Left kidney (tissue), 8 donors: ENCODE data around the gene OR2V2. TPM values are rescaled to one million over a fixed set of nuclear protein-coding genes. Genes with fewer than 3 reads are reported as not detected.
"Not testable (repeated sequence)": the region's sequence is repeated elsewhere in the genome, so short reads cannot be mapped to it uniquely, and the experiment has no call there.

ENCODE experiments used
- DNase-seq: peaks from one replicate; pipeline ENCODE4 v3.0.0-alpha.2; 2013
- long read RNA-seq, 8 donors: transcript quantifications; one replicate each; lab custom pipeline, GENCODE V29; 2026
- polyA plus RNA-seq: library from polyadenylated mRNA; unstranded; fragments of 120-200 nt; gene quantifications from one replicate; pipeline ENCODE4 v1.2.1, GENCODE V29; 2013; ENCODE audit not compliant: insufficient read length

Gene OR2V2, protein sequence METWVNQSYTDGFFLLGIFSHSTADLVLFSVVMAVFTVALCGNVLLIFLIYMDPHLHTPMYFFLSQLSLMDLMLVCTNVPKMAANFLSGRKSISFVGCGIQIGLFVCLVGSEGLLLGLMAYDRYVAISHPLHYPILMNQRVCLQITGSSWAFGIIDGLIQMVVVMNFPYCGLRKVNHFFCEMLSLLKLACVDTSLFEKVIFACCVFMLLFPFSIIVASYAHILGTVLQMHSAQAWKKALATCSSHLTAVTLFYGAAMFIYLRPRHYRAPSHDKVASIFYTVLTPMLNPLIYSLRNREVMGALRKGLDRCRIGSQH
- polyA plus RNA-seq = 0.03 TPM
- long read RNA-seq, donor 1 = 0 reads
- long read RNA-seq, donor 2 = 0 reads
- long read RNA-seq, donor 3 = 0 reads
- long read RNA-seq, donor 4 = 0 reads
- long read RNA-seq, donor 5 = 0 reads
- long read RNA-seq, donor 6, partial matches to known transcripts = 0 of 1 reads
- long read RNA-seq, donor 6, other reads (novel, unspliced or antisense) = 0 of 1 reads
- long read RNA-seq, donor 7 = 0 reads
- long read RNA-seq, donor 8 = 0 reads

DNA sequence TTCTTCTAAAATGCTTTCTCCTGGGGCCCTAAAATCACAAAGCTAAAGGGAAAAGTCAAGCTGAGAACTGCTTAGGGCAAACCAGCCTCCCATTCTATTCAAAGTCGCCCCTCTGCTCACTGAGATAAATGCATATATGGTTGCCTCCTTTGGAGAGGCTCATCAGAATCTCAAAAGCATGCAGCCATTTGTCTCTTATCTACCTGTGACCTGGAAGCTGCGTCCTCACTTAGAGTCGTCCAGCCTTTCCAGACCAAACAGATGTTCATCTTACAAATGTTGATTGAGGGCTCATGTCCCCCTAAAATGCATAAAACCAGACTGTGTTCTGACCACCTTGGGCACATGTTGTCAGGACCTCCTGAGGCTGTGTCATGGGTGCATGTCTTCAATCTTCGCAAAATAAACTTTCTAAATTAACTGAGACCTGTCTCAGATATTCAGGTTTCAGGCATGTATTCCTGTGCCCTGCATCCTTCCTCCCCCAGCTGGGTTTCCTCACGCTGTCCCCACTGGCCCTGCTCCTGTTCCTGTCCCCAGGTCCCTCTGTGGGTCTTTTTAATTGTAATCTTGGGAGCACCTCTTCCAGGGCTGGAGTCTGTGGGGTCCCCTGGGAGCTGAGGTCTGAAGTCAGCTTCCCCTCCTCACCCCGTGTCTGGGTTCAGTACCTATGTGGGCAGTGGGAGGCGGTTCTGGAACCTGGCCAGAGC is at the start of gene OR2V2:
OR2V2 (plus strand) TSS at position 660 of the 710 bp plus-strand sequence. CDS start 7,357 bp downstream, outside the sequence.
- DNase-seq = not testable (repeated sequence)

DNA sequence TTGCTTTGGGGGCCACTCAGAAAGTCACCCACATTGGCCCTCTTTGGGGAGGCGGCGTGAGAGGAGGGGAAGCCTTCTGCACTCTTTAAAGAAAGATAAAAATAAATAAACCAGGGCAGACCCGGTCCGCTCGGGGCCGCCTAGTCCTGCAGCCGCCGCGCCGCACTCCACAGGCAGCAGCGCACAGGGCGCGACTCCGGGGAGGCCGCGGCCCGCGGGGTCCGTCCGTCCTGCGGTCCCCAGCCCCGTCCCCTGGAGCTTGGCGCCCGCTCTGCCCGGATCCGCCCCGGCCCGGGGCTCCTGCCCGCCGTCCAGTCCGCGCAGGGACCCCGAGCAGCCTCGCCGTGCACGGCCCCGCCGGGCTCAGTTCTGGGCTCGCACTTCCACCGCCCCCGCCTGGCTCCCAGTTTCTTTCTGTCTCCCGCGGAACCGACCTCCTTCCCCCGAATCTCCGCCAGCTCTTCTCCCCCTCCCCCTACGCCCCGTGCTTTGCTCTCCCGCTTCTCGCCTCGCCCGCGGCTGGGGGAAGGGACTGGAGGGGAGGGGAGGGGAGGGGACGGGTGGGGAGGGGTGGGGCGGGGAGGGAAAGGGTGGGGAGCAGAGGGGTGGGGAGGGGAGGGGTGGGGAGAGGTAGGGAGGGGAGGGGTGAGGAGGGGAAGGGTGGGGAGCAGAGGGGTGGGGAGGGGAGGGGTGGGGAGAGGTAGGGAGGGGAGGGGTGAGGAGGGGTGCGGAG is 49.5 kb upstream of the OR2V2 start:
- not testable (repeated sequence) for DNase-seq

DNA sequence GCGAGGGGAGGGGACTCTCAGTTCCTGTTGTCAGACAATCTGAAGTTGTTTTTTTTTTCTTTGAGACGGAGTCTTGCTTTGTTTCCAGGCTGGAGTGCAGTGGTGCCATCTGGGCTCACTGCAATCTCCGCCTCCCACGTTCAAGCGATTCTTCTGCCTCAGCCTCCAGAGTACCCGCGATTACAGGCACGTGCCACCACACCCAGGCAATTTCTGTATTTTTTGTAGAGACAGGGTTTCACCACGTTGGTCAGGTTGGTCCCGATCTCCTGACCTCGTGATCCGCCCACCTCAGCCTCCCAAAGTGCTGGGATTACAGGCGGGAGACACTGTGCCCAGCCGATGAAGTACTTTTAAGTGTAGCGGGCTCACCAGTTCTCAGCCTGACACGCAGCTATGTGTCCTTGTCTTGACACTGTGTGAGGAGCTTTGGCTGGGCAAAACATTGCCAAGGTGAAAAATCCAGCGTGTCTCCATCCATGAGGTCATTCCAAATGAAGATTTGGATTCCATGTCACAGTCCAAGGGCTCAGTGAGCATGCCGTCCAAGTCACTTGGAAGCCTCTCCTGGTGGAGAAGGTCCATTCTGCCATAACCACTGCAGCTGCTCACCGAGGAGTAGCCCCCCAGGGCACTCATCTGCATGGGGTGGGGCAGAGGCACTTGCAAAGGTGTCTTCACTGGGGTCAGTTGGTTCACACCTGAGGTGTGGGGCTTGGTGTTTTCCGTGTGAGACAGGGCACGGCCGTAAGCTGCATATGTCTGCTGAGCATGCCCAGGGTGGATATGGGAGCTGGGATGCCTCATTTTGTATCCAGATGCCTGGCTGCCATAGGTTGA is 48.4 kb upstream of the OR2V2 start:
- DNase-seq = no peak

DNA sequence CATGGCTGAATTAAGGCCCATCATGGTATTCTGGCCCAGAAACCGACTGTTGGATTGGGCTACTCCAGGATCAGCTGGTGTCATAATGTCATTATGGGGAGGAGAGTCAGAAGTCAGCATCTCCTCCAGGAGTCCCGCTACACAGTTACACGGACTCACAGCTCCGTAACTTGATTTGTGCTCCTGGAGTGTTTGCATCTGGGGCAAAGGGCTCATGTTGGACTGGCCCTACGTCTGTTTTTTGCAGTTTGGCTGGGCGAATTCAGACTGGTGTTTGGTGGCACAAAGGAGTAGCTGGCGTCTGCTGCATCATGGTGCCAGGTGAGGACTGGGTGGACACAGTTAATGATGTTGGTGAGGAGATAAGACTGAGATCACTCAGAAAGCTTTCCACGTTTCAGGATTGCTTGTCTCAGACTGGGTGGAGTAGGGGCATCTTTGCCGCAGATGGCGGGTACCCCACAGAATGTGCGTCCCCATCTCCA is 47.7 kb upstream of the OR2V2 start:
- no peak for DNase-seq

DNA sequence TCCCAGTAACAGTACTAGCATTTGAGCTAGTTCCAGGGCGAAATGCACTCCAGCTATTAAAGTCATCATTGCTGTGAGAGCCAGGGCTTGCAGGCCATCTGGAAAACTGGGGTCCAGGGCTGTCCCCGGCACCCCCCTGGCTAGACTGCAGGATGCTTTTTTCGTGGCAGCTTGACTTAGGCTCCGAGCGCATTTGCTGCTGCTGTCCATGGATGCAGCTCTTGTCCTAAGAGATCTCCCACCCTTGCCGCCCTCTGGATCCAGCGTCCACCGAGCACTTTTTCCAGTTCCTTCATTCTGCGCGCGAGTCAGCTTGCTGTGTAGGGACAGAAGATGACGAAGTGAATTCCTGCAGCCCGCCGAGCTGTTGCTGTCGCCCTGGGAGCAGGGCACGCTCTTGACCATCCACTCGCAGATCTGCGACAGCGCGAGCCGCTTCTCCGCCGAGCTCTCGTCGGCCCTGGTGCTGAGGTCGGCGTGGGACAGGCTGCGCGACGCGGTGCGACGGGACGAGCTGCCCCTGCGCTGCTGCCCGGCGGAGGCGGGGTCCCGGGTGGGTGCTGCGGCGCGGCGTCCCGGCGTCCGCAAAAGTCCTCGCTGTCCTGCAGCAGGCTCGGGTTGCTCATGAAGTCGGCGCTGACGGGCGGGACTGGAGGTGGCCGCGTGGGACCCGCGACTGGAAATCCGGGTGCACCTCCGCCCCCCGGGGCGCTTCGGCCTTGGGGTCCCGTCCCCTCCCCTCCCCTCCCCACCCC is 47.1 kb upstream of the OR2V2 start:
- DNase-seq = no peak

DNA sequence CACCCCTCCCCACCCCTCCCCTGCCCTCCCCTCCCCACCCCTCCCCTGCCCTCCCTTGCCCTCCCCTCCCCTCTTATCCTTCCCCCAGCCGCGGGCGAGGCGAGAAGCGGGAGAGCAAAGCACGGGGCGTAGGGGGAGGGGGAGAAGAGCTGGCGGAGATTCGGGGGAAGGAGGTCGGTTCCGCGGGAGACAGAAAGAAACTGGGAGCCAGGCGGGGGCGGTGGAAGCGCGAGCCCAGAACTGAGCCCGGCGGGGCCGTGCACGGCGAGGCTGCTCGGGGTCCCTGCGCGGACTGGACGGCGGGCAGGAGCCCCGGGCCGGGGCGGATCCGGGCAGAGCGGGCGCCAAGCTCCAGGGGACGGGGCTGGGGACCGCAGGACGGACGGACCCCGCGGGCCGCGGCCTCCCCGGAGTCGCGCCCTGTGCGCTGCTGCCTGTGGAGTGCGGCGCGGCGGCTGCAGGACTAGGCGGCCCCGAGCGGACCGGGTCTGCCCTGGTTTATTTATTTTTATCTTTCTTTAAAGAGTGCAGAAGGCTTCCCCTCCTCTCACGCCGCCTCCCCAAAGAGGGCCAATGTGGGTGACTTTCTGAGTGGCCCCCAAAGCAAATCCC is 46.2 kb upstream of the OR2V2 start:
- DNase-seq = not testable (repeated sequence)

DNA sequence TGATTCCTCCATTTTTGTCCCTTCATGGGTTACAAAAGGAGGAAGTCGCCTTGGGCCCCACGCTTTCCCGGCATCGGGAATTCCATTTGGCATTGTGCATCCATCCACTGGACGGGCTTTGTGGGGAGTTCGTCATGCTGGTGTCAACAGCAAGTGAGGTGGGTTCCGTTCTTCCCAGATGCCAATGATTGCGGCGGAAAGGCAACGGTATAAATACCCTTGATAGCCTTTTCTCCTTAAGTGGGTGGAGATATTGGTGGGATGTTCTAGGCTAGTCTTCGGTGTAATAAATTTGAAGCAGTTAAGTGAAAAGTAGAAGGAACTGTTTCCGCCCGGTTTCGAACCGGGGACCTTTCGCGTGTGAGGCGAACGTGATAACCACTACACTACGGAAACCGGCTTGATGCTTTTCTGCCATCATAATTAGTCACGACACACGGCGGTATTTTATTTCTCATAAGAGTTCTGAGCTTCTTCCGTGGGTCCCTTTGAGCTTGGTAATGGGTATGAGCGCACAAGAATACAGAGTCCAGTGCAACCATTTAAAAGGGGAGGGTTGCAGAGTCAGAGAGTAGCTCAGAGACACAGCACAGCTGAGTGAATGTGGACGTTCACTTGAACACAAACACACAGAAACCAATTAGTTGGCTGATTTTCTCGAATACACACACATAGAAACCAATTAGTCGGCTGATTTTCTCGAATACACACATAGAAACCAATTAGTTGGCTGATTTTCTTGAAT is 45.3 kb upstream of the OR2V2 start:
- not testable (repeated sequence) for DNase-seq

DNA sequence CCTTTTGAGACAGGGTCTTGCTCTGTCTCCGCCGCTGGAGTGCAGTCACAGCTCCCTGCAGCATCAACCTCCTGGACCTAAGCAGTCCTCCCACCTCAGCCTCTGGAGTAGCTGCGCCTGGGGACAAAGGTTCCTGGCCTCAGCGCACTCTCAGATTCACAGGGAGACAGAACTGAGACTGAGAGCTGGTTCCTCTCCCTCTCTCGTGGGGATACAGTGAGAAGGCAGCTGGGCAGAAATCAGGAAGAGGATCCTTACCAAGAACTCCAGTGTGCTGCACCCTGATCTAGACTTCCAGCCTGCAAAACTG is 43.2 kb upstream of the OR2V2 start:
- DNase-seq = not testable (repeated sequence)

DNA sequence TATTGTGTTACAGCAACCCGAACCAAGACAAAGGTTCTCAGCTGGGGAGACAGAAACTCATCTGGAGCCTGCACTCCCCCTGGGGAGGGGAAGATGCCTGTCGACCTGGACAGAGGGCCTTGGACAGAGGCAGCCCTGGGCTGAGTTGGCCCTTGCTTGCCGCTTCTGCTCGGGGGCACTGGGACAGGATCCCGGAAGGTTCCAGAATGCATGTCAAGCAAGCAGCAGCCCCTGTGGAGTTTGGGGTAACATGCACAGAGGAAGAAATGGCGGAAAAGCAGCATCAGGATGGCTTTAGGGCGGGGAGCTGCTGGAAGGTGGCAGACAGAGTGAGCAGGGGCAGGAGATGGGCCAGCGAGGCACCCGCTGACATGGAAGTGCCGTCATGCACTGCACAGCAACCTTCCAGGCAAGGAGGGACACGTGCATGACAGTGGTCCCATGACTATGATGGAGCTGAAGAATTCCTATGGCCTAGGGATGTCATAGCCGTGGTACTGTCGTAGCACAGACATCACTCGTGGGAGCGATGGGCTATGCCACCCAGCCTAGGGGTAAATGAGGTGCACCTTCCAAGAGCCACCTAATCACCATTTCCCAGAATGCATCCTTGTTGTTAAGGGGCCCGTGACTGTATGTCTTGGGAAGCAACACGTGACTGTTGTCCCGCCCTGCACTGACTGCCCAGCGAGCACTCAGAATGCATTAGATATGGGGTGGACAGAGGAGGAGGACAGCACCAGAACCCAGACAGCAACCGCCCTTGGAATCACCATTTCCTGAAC is 42.6 kb upstream of the OR2V2 start:
- DNase-seq = not testable (repeated sequence)

DNA sequence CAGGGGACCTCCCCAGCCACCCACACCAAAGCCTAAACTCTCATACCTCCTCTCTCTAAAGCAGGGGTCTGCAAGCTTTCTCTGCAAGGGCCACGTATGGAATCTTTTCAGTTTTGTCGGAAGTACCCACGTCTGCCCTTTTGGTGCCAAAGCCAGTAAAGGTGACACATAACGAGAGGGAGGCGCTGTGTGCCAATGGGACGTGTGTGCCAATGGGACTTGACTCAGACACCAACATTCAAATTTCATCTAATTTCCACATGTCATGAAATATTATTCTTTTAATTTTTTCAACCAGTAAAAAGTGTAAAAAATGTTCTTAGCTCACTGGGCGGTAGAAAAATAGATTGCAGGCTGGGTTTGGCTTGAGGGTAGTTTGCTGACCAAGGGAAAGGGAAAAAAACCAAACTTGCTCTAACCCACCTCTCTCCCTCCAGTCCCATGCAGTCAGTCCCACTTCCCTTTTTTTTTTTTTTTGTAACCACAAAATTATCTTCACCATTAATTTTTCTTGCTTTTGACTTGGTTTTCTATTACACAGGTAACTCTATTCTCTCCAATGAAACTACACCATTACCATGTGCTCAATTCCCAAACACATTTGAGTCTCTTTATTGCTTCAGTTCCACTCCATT is 41.9 kb upstream of the OR2V2 start:
- DNase-seq = no peak

DNA sequence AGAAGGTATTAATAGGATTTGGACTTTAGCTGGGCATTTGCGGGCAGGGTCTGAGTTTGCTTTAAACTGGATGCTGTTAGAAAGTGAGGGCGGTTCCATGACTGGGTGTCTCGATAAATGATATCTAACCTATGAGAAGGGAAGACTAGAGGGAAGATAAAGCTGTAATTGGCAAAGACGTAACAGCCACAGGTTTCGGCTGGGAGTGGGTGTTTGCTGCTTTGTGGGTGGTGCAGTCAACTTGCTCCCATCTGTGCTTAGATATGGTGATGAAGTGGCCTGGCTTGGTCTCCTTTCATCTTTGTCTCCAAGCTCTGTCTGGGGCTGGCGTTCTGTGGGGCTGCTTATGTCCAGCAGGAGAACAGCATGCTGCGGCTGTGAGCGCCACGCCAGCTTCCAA is 39.7 kb upstream of the OR2V2 start:
- no peak for DNase-seq

DNA sequence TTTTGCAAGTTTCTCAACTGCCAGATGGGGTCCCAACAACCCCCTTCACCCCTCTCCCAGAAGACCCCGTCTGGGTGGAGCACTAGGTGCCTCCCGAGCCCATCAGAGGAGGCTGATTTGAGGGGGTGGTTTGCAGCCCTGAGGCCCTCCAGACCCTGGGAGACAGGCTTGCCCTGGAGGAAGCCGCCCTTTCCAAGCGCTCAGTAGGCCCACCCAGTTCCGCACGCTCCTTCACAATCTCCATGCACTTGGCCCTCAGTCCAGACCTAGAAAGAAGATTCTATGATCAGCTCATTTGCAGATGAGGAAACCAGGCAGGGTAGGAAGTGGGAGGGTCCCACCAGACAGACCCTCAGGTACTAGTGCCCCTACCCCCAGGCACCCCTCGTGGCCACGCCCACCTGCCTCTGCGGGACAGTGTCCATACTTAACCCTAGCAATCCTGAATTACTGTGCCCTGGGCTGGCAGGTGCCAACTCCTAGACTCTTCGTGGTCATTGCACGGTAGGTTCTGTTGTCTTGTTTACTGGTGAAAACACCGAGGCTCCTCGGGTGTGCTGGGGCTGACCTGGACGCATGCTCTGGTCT is 38.7 kb upstream of the OR2V2 start:
- DNase-seq = no peak

DNA sequence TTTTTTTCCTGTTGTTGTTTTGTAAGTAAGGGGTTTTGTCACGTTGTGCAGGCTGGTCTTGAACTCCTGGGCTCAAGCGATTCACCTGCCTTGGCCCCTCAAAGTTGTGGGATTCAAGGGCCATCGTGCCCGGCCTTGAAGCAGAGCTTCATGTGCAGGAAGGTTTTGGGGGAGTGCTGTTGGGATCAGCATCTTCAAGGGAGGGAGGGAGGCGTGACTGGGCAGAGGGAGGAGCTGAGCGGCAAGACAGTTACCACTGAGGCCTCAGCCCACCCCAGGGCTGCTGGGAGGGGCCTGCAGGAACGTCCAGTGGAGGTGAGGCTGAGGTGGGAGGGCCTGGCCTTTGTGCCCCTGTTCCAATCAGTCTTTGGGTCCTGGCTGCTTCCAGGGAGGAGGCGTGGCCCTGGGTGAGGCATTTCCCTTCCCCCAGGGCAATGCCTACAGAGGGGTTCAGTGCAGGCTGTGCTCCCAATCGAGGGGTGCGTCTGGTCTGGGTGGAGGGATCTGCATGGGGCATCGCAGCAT is 37.8 kb upstream of the OR2V2 start:
- DNase-seq = no peak

DNA sequence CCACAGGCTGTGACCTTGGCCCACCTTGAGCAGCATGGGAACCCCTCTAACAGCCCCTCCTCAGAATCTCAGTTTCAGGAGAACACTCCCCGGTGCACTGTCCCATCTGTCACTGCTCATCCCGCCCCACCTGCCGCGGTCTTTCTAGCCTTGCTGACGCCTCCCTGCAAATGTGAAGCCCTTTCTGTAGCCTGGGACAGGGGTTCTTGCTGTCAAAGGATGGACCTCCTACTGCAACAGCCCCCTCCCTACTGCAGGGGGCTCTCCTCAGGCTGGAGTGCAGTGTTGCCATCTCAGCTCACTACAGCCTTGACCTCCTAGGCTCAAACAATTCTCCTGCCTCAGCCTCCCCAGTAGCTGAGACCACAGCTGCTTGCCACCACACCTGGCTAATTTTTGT is 36.4 kb upstream of the OR2V2 start:
- DNase-seq = no peak

DNA sequence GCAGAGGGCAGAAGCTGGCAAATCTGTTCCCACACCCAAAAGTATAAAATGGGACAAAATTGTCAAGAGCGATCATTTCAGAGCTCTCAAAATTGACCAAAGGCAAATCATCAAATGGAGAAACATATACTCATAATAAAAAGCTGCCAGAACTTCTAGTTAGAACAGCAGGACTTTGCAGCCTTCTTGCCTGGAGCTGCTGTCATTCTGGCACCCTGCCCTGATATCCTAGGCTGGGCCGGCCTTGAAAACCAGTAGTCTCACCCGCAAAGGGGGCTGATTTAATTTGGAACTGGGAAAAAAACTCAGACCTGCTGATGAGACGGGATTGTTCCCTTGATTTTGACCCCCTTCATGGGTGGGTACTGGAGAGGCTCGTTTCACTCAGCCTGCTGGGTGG is 34.9 kb upstream of the OR2V2 start:
- no peak for DNase-seq

DNA sequence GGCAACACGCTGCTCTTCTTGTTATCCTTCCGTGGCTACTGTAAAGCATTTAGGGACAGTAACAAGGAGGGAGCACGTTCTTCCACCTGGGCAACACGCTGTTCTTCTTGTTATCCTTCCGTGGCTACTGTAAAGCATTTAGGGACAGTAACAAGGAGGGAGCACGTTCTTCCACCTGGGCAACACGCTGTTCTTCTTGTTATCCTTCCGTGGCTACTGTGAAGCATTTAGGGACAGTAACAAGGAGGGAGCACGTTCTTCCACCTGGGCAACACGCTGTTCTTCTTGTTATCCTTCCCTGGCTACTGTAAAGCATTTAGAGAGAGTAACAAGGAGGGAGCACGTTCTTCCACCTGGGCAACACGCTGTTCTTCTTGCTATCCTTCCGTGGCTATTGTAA is 33.8 kb upstream of the OR2V2 start:
- DNase-seq = not testable (repeated sequence)

DNA sequence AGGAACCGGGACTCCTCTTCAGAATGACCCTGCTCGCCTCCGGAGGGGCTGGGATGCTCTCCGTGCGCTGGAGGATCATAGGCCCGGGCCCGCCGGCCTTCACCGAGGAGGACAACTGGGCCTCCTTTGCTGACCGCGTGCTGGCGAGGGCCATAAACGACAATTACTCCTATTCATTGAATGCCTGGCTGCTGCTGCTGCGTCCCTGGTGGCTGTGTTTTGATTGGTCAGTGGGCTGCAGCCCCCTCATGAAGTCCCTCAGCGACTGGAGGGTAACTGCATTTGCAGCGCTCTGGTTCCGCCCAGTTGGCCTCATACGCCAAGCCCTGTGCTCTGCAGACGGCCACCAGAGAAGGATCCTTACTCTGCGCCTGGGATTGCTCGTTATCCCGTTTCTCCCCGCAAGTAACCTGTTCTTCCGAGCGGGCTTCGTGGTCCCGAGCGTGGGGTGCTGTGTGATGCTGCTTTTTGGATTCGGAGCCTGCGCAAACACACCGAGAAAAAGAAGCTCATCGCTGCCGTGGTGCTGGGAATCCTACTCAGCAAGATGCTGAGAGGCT is 33.0 kb upstream of the OR2V2 start:
- DNase-seq = no peak
